Neural crest cell (in vitro differentiated cells): ENCODE measurements around the gene PRRC2B. TPM values are rescaled to one million over a fixed set of nuclear protein-coding genes. Genes with fewer than 3 reads are reported as not detected.
"Not testable (repeated sequence)": the region's sequence is repeated elsewhere in the genome, so short reads cannot be mapped to it uniquely, and the experiment has no call there.

ENCODE experiments used
- DNase-seq: peaks from one replicate; pipeline ENCODE4 v3.0.0; 2021; ENCODE audit warnings: low read depth, mixed read lengths, low spot score
- H3K27ac Mint-ChIP-seq: one replicate; pipeline ENCODE4 v1.8.0; 2021; ENCODE audit warnings: mild to moderate bottlenecking, mixed read lengths; ENCODE audit not compliant: unreplicated experiment
- H3K27me3 Mint-ChIP-seq: 2 replicates; pipeline ENCODE4 v1.8.0; 2021; ENCODE audit warnings: low read depth, mild to moderate bottlenecking, mixed read lengths
- H3K36me3 Mint-ChIP-seq: 2 replicates; pipeline ENCODE4 v1.8.0; 2021; ENCODE audit warnings: low read depth, mild to moderate bottlenecking, mixed read lengths
- H3K4me1 Mint-ChIP-seq: 2 replicates; pipeline ENCODE4 v1.8.0; 2021; ENCODE audit warnings: mixed read lengths
- H3K4me3 Mint-ChIP-seq: one replicate; pipeline ENCODE4 v1.8.0; 2021; ENCODE audit warnings: mild to moderate bottlenecking, mixed read lengths
- H3K9me3 Mint-ChIP-seq: 2 replicates; pipeline ENCODE4 v1.8.0; 2021; ENCODE audit warnings: mixed read lengths
- CTCF ChIP-seq: fragments of 200-600 bp; sonication (generic); conservative IDR thresholded peaks from 2 replicates; pipeline ENCODE4 v1.5.0; 2021; ENCODE audit warnings: antibody characterized with exemption, mild to moderate bottlenecking
- total RNA-seq: library from RNA; stranded (reverse); gene quantifications from 2 replicates; pipeline ENCODE4 v1.2.1, GENCODE V29; 2021

PRRC2B gene
- total RNA-seq, 1 donor from 2014 or later, result 349 TPM

GRCh38 chr9:131505012-131505411 is 111.1 kb downstream of the PRRC2B start:
- H3K36me3 Mint-ChIP-seq, result peaks cover 18% of the 10 kb centered on the region
- H3K4me1 Mint-ChIP-seq, result peaks cover 32% of the 10 kb centered on the region
- H3K9me3 Mint-ChIP-seq, result no peaks in the 10 kb centered on the region
- peaks cover 12% of the 10 kb centered on the region for H3K27me3 Mint-ChIP-seq
- peak overlapping the region; percentile 61 for H3K4me3 Mint-ChIP-seq
- DNase-seq, result no peak
- TF ChIP-seq CTCF, result no peak
- no peak overlapping the region for H3K27ac Mint-ChIP-seq

GRCh38 chr9:131511416-131511815 is 117.5 kb downstream of the PRRC2B start:
- H3K27ac Mint-ChIP-seq, result no peak overlapping the region
- H3K27me3 Mint-ChIP-seq, result no peaks in the 10 kb centered on the region

GRCh38 chr9:131511880-131512279 is 118.0 kb downstream of the PRRC2B start:
- TF ChIP-seq CTCF, result no peak
- no peak overlapping the region for H3K27ac Mint-ChIP-seq
- H3K4me3 Mint-ChIP-seq, result no peak overlapping the region
- H3K4me1 Mint-ChIP-seq, result no peaks in the 10 kb centered on the region
- no peaks in the 10 kb centered on the region for H3K27me3 Mint-ChIP-seq
- H3K36me3 Mint-ChIP-seq, result peaks cover 10% of the 10 kb centered on the region
- no peaks in the 10 kb centered on the region for H3K9me3 Mint-ChIP-seq
- DNase-seq, result no peak

More at GRCh38 chr9:131511416-131511815, 117.5 kb downstream of the PRRC2B start:
- Mint-ChIP-seq H3K9me3 (no peaks in the 10 kb centered on the region), H3K36me3 (peaks cover 10% of the 10 kb centered on the region), H3K4me3 (peak overlapping the region; percentile 23), H3K4me1 (no peaks in the 10 kb centered on the region)
- TF ChIP-seq CTCF, result no peak
- no peak for DNase-seq

GRCh38 chr9:131513177-131513576 is 119.3 kb downstream of the PRRC2B start:
- TF ChIP-seq CTCF, result no peak
- Mint-ChIP-seq H3K4me1 (no peaks in the 10 kb centered on the region), H3K9me3 (no peaks in the 10 kb centered on the region), H3K4me3 (no peak overlapping the region), H3K27ac (no peak overlapping the region), H3K36me3 (peaks cover 10% of the 10 kb centered on the region), H3K27me3 (no peaks in the 10 kb centered on the region)
- no peak for DNase-seq

- not testable (repeated sequence) for H3K27ac Mint-ChIP-seq, H3K9me3 Mint-ChIP-seq, H3K4me3 Mint-ChIP-seq, H3K4me1 Mint-ChIP-seq, DNase-seq, H3K27me3 Mint-ChIP-seq
- H3K36me3 Mint-ChIP-seq, result peaks cover 11% of the 10 kb centered on the region
Observed at GRCh38 chr9:131515559-131516031, 121.7 kb downstream of the PRRC2B start.

- no peaks in the 10 kb centered on the region for H3K4me1 Mint-ChIP-seq
- no peak overlapping the region for H3K4me3 Mint-ChIP-seq
- DNase-seq, result no peak
- no peak for TF ChIP-seq CTCF
- no peak overlapping the region for H3K27ac Mint-ChIP-seq
- H3K27me3 Mint-ChIP-seq, result no peaks in the 10 kb centered on the region
- H3K9me3 Mint-ChIP-seq, result no peaks in the 10 kb centered on the region
- H3K36me3 Mint-ChIP-seq, result peaks cover 9% of the 10 kb centered on the region
Observed at GRCh38 chr9:131516100-131516499, 122.2 kb downstream of the PRRC2B start.
